ENCODE results near the gene FNDC5.

- TF ChIP-seq CTCF (conservative IDR thresholded peaks at IDR 0.05), result no peak
- no peak for TF ChIP-seq ZFX (IDR thresholded peaks at IDR 0.05)
These were observed 866 bp upstream of the FNDC5 start for GRCh38 chr1:32871364-32872191.
